H1 (cell line): ENCODE measurements around the gene ZNF609. TPM values are rescaled to one million over a fixed set of nuclear protein-coding genes. Genes with fewer than 3 reads are reported as not detected.

Source experiments
- EP300 ChIP-seq, 2 experiments: IDR thresholded peaks; 1 replicate in 1 of 2; 2 replicates in 1 of 2; pipeline ENCODE4 v1.6.1; 2011 to 2012; ENCODE audit warnings: low read depth in 2 of 2, low read length in 2 of 2, mild to moderate bottlenecking in 2 of 2, borderline replicate concordance in 1 of 2, inconsistent platforms in 1 of 2, moderate library complexity in 1 of 2
- TBP ChIP-seq: IDR thresholded peaks from 2 replicates; pipeline ENCODE4 v1.6.1; 2011; ENCODE audit warnings: low read depth, low read length, improper control_type of control experiment
- polyA plus RNA-seq, 7 experiments: library from polyadenylated mRNA; depleted of rRNA in 3 of 7; stranded (reverse) in 5 of 7; unstranded in 2 of 7; fragments of >200 nt in 5 of 7; fragments of 200-250 nt in 2 of 7; gene quantifications; 1 replicate in 5 of 7; 2 replicates in 1 of 7; 4 replicates in 1 of 7; pipeline versions ENCODE4 v1.2.1 to v1.2.3, GENCODE V29; 2011 to 2013; ENCODE audit warnings: missing spikeins in 2 of 7, mixed read lengths in 2 of 7
- total RNA-seq: library from RNA; stranded (reverse); fragmentation: NEBNext Ultra II Directional; extraction: Animal tissue kit (Norgen Biotek cat#: 25700); gene quantifications from 2 replicates; pipeline ENCODE4 v1.2.1, GENCODE V29; 2021

ZNF609 gene
- total and polyA plus RNA-seq, 2 of the 8 experiments (the other 6 are each of a cell fraction or from before 2014, with no cell fraction given): 15.5 to 47.8 TPM

GRCh38 chr15:64521201-64521600, 60.8 kb downstream of the ZNF609 start (continued):
- TF ChIP-seq EP300 (IDR thresholded peaks at IDR 0.05; ENCODE audit: borderline replicate concordance in 1 of 2, low read depth in 2 of 2, low read length in 2 of 2): no peak
- no peak for TF ChIP-seq TBP
